H1 (cell line): ENCODE results near the gene ANKS1B. TPM values are rescaled to one million over a fixed set of nuclear protein-coding genes. Genes with fewer than 3 reads are reported as not detected.

Experiments
- CTCF ChIA-PET: fragments of 300-600 bp; sonication (Branson Sonifier 250); formaldehyde crosslinking; loops from one replicate; lab custom pipeline; 2021; ENCODE audit not compliant: partially characterized antibody; lab: Charles Lee
- POLR2A ChIA-PET: fragments of 300-600 bp; sonication (Branson Sonifier 250); formaldehyde crosslinking; loops from one replicate; lab custom pipeline; 2021; ENCODE audit warnings: inconsistent platforms; ENCODE audit not compliant: partially characterized antibody; lab: Charles Lee
- DNase-seq, 2 experiments: peaks; one replicate each; pipeline versions ENCODE4 v3.0.0 to v3.0.0-alpha.2; 2010 to 2022; ENCODE audit warnings: low spot score in 2 of 2, low read depth in 1 of 2, mixed read lengths in 1 of 2
- FAIRE-seq: peaks from 2 replicates; lab custom pipeline; 2011; peaks lifted over from hg19 to GRCh38; lab: Jason Lieb, UNC
- H2AFZ ChIP-seq: 2 replicates; pipeline ENCODE4 v1.8.1; 2012; ENCODE audit warnings: low read length, inconsistent platforms
- H2AK5ac ChIP-seq: 2 replicates; pipeline ENCODE4 v1.6.1; 2013; ENCODE audit warnings: low read depth, low read length
- H2BK120ac ChIP-seq: replicated peaks from 2 replicates; pipeline ENCODE3; 2013; ENCODE audit warnings: low read depth, low read length, inconsistent platforms
- H2BK12ac ChIP-seq: 2 replicates; pipeline ENCODE4 v1.6.1; 2013; ENCODE audit warnings: low read depth, low read length
- H2BK15ac ChIP-seq: 2 replicates; pipeline ENCODE4 v1.6.1; 2013; ENCODE audit warnings: low read length
- H2BK20ac ChIP-seq: 2 replicates; pipeline ENCODE4 v1.6.1; 2013; ENCODE audit warnings: low read length
- H2BK5ac ChIP-seq: 2 replicates; pipeline ENCODE4 v1.6.1; 2013; ENCODE audit warnings: low read depth, low read length
- H3K14ac ChIP-seq: 2 replicates; pipeline ENCODE4 v1.6.1; 2013; ENCODE audit warnings: inconsistent platforms; ENCODE audit not compliant: insufficient read length
- H3K18ac ChIP-seq: 2 replicates; pipeline ENCODE4 v1.6.1; 2013; ENCODE audit warnings: low read length; ENCODE audit errors: extremely low read depth
- H3K23ac ChIP-seq: 2 replicates; pipeline ENCODE4 v1.6.1; 2013; ENCODE audit warnings: inconsistent platforms; ENCODE audit not compliant: insufficient read length
- H3K23me2 ChIP-seq: 2 replicates; pipeline ENCODE4 v1.6.1; 2013; ENCODE audit warnings: low read depth, low read length
- H3K27ac ChIP-seq: 2 replicates; pipeline ENCODE4 v1.6.1; 2011; ENCODE audit warnings: low read depth, low read length, inconsistent platforms
- H3K27me3 ChIP-seq, 4 experiments: replicated peaks in 1 of 4; 1 replicate in 1 of 4; 2 replicates in 3 of 4; pipeline versions ENCODE4 v1.6.1 to v1.8.1; 2011 to 2013; ENCODE audit warnings: low read length in 3 of 4, mild to moderate bottlenecking in 3 of 4, inconsistent platforms in 2 of 4, mixed read lengths in 2 of 4, moderate library complexity in 1 of 4; ENCODE audit not compliant: control insufficient read depth in 3 of 4, insufficient read depth in 3 of 4; ENCODE audit errors: extremely low read depth in 1 of 4
- H3K36me3 ChIP-seq, 4 experiments: 2 replicates each; pipeline versions ENCODE4 v1.6.1 to v1.8.1; 2011 to 2013; ENCODE audit warnings: mild to moderate bottlenecking in 4 of 4, low read length in 3 of 4, moderate library complexity in 2 of 4, control low read depth in 1 of 4, inconsistent platforms in 1 of 4; ENCODE audit not compliant: insufficient read depth in 4 of 4, control insufficient read depth in 2 of 4
- H3K4ac ChIP-seq: replicated peaks from 2 replicates; pipeline ENCODE3; 2013; ENCODE audit warnings: low read length, low read depth, mixed read lengths, inconsistent platforms; ENCODE audit not compliant: insufficient read length
- H3K4me1 ChIP-seq, 4 experiments: replicated peaks in 1 of 4; 1 replicate in 1 of 4; 2 replicates in 3 of 4; pipeline versions ENCODE4 v1.6.1 to v1.8.1; 2011 to 2013; ENCODE audit warnings: low read length in 3 of 4, inconsistent platforms in 2 of 4, mixed read lengths in 1 of 4; ENCODE audit not compliant: insufficient read depth in 4 of 4, control insufficient read depth in 3 of 4
- H3K4me2 ChIP-seq, 2 experiments: 2 replicates each; pipeline versions ENCODE4 v1.6.1 to v1.8.1; 2011 to 2013; ENCODE audit warnings: low read depth in 2 of 2, low read length in 2 of 2, control low read depth in 1 of 2, inconsistent platforms in 1 of 2, mild to moderate bottlenecking in 1 of 2; ENCODE audit not compliant: insufficient read depth in 1 of 2
- H3K4me3 ChIP-seq, 4 experiments: fragments of 200-600, 300-600 bp in 1 of 4; sonication (generic), shearing (Covaris generic), sonication (Bioruptor Twin) in 1 of 4; 2 replicates each; pipeline versions ENCODE4 v1.5.1 to v1.8.1; 2011 to 2016; ENCODE audit warnings: low read length in 4 of 4, low read depth in 3 of 4, control low read depth in 2 of 4, inconsistent platforms in 2 of 4, mild to moderate bottlenecking in 2 of 4, mixed read lengths in 1 of 4, moderate library complexity in 1 of 4; ENCODE audit not compliant: insufficient read depth in 2 of 4; ENCODE audit errors: extremely low read depth in 1 of 4
- H3K56ac ChIP-seq: replicated peaks from 2 replicates; pipeline ENCODE3; 2013; ENCODE audit warnings: low read depth, mild to moderate bottlenecking, mixed read lengths, low read length, inconsistent platforms; ENCODE audit not compliant: insufficient read length
- H3K79me1 ChIP-seq: 2 replicates; pipeline ENCODE4 v1.6.1; 2013; ENCODE audit warnings: low read depth, low read length, control low read depth
- H3K79me2 ChIP-seq, 2 experiments: 2 replicates each; pipeline versions ENCODE4 v1.6.1 to v1.8.1; 2012 to 2013; ENCODE audit warnings: low read length in 2 of 2, mild to moderate bottlenecking in 2 of 2, inconsistent platforms in 1 of 2; ENCODE audit not compliant: insufficient read depth in 2 of 2, control insufficient read depth in 1 of 2
- H3K9ac ChIP-seq, 4 experiments: replicated peaks in 1 of 4; 1 replicate in 1 of 4; 2 replicates in 3 of 4; pipeline versions ENCODE4 v1.6.1 to v1.8.1; 2011 to 2013; ENCODE audit warnings: low read depth in 3 of 4, low read length in 3 of 4, control low read depth in 2 of 4, mild to moderate bottlenecking in 2 of 4, moderate library complexity in 2 of 4, inconsistent platforms in 1 of 4; ENCODE audit errors: extremely low read depth in 1 of 4
- H3K9me3 ChIP-seq, 2 experiments: 2 replicates each; pipeline versions ENCODE4 v1.6.1 to v1.8.1; 2012 to 2013; ENCODE audit warnings: mild to moderate bottlenecking in 2 of 2, moderate library complexity in 2 of 2, control low read depth in 1 of 2, inconsistent platforms in 1 of 2, low read depth in 1 of 2, low read length in 1 of 2, mixed read lengths in 1 of 2; ENCODE audit not compliant: insufficient read depth in 2 of 2
- H4K20me1 ChIP-seq, 2 experiments: replicated peaks in 1 of 2; 2 replicates each; pipeline versions ENCODE3 to v1.8.1; 2011 to 2013; ENCODE audit warnings: inconsistent platforms in 2 of 2, low read length in 2 of 2, mild to moderate bottlenecking in 1 of 2; ENCODE audit not compliant: insufficient read depth in 2 of 2, control insufficient read depth in 1 of 2
- H4K5ac ChIP-seq: 2 replicates; pipeline ENCODE4 v1.6.1; 2013; ENCODE audit warnings: low read length, low read depth, mixed read lengths, inconsistent platforms; ENCODE audit not compliant: insufficient read length
- H4K8ac ChIP-seq: 2 replicates; pipeline ENCODE4 v1.8.0; 2013; ENCODE audit warnings: mild to moderate bottlenecking, moderate library complexity, low read length, inconsistent platforms; ENCODE audit not compliant: insufficient read depth; ENCODE audit errors: extremely low read depth
- H4K91ac ChIP-seq: replicated peaks from 2 replicates; pipeline ENCODE3; 2013; ENCODE audit warnings: low read length, mixed read lengths, inconsistent platforms; ENCODE audit not compliant: insufficient read length
- SAP30 ChIP-seq: fragments of 300-600 bp; sonication (generic); IDR thresholded peaks from 2 replicates; pipeline ENCODE4 v1.7.1; 2012; ENCODE audit warnings: low read length, moderate library complexity, mild to moderate bottlenecking, inconsistent platforms; ENCODE audit not compliant: insufficient read depth, insufficient replicate concordance
- WGBS, 2 experiments: shearing (Covaris generic) in 1 of 2; methylation state at CpG; one replicate each; pipeline versions ENCODE4 v1.1.6 to v1.1.7; 2013 to 2015; ENCODE audit warnings: low lambda C conversion rate in 2 of 2, mixed read lengths in 2 of 2, inconsistent platforms in 1 of 2, low coverage in 1 of 2, missing lambda C conversion rate in 1 of 2; ENCODE audit not compliant: insufficient replicate concordance in 2 of 2, insufficient coverage in 1 of 2, insufficient read length in 1 of 2; ENCODE audit errors: extremely low coverage in 1 of 2, missing lambda C conversion rate in 1 of 2; 5-methylcytosine and 5-hydroxymethylcytosine counted together
- polyA plus RNA-seq, 7 experiments: library from polyadenylated mRNA; depleted of rRNA in 3 of 7; stranded (reverse) in 5 of 7; unstranded in 2 of 7; fragments of >200 nt in 5 of 7; fragments of 200-250 nt in 2 of 7; gene quantifications; 1 replicate in 5 of 7; 2 replicates in 1 of 7; 4 replicates in 1 of 7; pipeline versions ENCODE4 v1.2.1 to v1.2.3, GENCODE V29; 2011 to 2013; ENCODE audit warnings: missing spikeins in 2 of 7, mixed read lengths in 2 of 7
- total RNA-seq: library from RNA; stranded (reverse); fragmentation: NEBNext Ultra II Directional; extraction: Animal tissue kit (Norgen Biotek cat#: 25700); gene quantifications from 2 replicates; pipeline ENCODE4 v1.2.1, GENCODE V29; 2021

The ANKS1B gene
- total and polyA plus RNA-seq, 2 of the 8 experiments (the other 6 are each of a cell fraction or from before 2014, with no cell fraction given) = 2.7 to 6.1 TPM

- TF ChIP-seq SAP30 = no peak
- H2AFZ ChIP-seq = no peak overlapping the region
Observed at GRCh38 chr12:99495799-99496198, 488.9 kb downstream of the ANKS1B start.

More at GRCh38 chr12:99495799-99496198, 488.9 kb downstream of the ANKS1B start:
- 88% methylated on average over 1 of the region's 1 CpG; no CpG with 5 or more reads in 1 of the 2 experiments for WGBS, 2 experiments
- H3K27me3 ChIP-seq = no peaks in the 10 kb centered on the region
- ChIA-PET CTCF (no interaction called here), POLR2A (no interaction called here)
- H4K8ac ChIP-seq = no peak overlapping the region
- no peak overlapping the region for H4K91ac ChIP-seq
- H2BK20ac ChIP-seq = no peak overlapping the region
- no peak overlapping the region for H4K5ac ChIP-seq
- no peaks in the 10 kb centered on the region for H3K79me2 ChIP-seq
- no peaks in the 10 kb centered on the region for H3K9me3 ChIP-seq
- no peak overlapping the region for H3K23ac ChIP-seq
- H3K14ac ChIP-seq = no peak overlapping the region
- H3K18ac ChIP-seq = no peak overlapping the region
- no peaks in the 10 kb centered on the region for H3K4me1 ChIP-seq
- no peak overlapping the region for H2BK12ac ChIP-seq
- H3K79me1 ChIP-seq = no peaks in the 10 kb centered on the region
- no peak overlapping the region for H3K9ac ChIP-seq
- no peak overlapping the region for H2BK120ac ChIP-seq
- H3K4me3 ChIP-seq = no peak overlapping the region
- FAIRE-seq (no peak), DNase-seq (no peak)
- no peaks in the 10 kb centered on the region for H4K20me1 ChIP-seq
- no peak overlapping the region for H3K4me2 ChIP-seq
- no peak overlapping the region for H2BK5ac ChIP-seq
- no peak overlapping the region for H2AK5ac ChIP-seq
- no peak overlapping the region for H2BK15ac ChIP-seq
- no peak overlapping the region for H3K4ac ChIP-seq
- H3K36me3 ChIP-seq = no peaks in the 10 kb centered on the region
- H3K27ac ChIP-seq = no peak overlapping the region
- H3K56ac ChIP-seq = no peak overlapping the region
- no peaks in the 10 kb centered on the region for H3K23me2 ChIP-seq
